Ammon's horn (tissue), 1 donor: Measurements from ENCODE around the gene CLDN14.

ENCODE experiments used
- DNase-seq: peaks from one replicate; pipeline ENCODE4 v3.0.0-alpha.2; 2016; ENCODE audit warnings: low spot score

Gene CLDN14

DNA sequence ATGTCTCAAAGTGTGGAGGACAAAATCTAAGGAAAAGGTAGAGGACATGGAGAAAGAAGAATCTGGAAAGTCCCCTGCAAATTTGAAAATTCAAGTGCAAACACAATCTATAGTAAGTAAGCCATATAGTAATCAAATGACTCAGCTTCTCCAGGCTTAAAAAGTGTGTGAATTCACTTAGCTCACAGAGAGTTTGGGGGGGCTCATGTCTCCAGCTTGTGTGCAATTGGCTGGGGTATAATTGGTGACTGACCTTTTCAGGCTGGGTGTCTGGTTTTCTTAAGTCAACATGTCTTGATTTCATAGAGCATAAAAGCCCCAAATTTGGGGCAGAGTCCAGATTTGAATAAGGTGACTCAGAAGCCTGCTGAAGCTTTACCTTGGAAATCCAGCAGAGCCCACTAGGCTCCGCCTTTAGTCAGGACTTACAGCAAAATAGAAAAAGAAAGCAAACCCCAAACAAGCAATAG lies 8.6 kb downstream of the CLDN14 start:
- no peak for DNase-seq

DNA sequence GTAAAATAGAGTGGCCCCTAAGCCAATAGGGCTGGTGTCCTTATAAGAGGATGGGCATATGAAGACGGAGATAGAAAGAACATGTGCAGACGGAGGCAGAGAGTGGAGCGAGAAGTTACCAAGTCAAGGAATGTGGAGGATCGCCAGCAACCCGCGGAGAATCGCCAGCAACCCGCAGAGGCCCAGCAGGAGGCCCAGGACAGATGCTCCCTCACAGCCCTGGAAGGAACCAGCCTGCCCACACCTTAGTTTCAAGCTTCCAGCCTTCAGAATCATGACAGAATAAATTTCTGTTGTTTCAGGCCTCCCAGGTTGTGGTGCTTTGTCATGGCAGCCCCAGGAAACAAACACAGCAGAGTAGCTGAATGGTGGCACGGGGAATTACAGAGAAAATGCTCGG lies 9.6 kb downstream of the CLDN14 start:
- no peak for DNase-seq

DNA sequence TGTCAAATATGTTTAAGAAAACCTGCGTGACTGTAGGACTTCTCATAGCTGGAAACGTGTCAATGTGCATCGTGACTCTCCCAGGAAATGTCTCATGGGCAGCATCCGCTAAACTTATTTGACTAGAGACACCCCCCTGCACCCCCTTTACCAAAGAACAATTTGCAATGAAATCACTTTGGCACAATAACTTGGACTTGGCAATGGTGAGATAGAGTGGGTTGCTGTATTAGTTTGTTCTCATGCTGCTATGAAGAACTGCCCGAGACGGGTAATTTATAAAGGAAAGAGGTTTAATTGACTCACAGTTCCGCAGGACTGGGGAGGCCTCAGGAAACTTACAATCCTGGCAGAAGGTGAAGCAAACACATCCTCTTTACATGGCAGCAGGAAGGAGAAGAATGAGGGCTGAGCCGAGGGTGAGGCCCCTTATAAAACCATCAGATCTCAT lies 13.8 kb downstream of the CLDN14 start:
- DNase-seq = no peak

DNA sequence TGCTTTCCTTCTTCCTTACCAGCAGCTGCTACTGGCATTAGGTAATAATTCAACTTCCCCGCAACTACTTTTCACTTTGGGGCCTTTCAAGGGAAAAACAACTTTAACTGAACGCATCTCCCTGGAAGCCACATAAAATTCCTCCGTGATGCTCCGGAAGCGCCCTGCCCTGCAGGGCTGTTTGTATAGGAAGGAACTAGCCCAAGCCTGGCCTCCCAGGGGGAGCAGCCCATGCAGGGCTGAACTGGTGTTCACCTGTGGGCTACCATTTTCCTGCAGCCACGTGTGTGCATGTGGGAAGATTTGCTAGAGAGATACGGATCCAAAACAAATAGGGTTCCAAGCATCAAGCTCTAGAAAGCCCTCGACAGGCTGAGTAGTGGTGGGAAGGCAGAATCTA lies 14.4 kb downstream of the CLDN14 start:
- DNase-seq = no peak

DNA sequence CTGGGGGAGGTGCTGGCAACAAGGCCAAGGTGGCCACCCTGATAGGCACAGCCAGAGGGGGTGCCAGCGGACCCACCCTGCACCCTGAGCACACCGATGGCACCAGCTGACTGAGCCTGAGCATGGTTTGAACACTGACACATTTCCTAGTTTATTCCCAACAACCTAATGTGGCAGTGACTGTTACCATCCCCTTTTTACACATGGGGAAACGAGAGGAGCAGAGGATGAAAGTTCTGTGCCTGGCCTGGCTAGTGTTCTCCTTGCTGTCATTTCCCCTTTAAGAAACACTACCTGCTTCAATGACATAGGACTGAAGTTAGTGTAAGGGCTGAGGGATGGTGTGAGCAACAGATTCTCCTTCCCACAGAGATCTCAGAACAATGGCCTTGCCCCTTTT lies 15.3 kb downstream of the CLDN14 start:
- DNase-seq = no peak

DNA sequence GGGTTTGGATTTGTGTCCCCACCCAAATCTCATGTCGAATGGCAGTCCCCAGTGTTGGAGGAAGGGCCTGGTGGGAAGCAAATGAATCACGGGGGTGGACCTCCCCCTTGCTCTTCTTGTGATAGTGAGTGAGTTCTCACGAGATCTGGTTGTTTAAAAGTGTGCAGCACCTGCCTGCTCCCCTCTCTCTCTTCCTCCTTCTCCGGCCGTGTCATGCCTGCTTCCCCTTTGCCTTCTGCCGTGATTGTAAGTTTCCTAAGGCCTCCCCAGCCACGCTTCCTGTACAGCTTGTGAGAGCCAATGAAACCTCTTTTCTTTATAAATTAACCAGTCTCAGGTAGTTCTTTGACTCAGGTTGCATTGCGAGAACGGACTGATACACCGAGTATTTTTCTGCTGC lies 15.9 kb downstream of the CLDN14 start:
- no peak for DNase-seq

DNA sequence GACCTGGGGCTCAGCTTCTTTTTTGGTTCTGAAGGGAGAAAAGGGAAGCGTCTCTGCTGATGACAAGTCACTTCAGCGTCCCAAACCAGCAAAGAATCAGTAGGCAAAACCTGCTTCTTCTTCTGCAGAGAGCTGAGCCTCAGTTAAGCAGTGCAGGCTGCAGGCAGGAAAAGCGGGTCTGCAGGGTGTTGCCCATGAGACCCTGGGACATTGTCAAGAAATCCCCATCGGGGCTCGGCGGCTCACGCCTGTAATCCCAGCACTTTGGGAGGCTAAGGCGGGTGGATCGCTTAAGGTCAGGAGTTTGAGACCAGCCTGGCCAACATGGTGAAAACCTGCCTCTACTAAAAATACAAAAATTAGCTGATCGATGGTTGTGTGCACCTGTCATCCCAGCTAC lies 16.7 kb downstream of the CLDN14 start:
- DNase-seq = no peak

DNA sequence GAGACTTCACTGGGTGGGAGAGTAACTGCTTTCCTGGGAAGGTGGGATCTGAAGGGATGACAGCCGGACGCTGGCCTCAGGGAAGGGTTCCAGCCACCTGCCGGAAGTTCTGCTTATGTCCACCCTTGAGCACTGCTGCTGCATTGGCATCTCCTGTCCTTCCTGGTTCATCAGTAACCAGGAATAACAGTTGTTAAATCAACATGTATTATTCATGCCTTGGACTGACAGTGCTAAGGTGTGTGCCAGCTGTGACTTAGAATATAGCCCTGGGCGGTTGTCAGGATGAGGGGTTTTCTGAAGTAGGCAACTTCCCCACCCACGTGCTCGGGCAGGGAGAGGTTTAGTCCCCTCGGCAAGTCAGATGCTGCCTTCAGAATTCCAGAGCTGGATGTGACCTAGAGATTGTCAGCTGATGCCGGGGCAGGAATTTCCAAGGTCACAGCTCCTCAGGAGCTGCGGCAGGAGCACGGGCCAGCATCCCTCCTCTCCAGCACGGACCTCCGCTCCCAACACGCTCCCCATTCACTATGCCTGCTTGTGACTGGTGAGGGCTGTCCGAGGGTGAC lies 17.9 kb downstream of the CLDN14 start:
- no peak for DNase-seq

DNA sequence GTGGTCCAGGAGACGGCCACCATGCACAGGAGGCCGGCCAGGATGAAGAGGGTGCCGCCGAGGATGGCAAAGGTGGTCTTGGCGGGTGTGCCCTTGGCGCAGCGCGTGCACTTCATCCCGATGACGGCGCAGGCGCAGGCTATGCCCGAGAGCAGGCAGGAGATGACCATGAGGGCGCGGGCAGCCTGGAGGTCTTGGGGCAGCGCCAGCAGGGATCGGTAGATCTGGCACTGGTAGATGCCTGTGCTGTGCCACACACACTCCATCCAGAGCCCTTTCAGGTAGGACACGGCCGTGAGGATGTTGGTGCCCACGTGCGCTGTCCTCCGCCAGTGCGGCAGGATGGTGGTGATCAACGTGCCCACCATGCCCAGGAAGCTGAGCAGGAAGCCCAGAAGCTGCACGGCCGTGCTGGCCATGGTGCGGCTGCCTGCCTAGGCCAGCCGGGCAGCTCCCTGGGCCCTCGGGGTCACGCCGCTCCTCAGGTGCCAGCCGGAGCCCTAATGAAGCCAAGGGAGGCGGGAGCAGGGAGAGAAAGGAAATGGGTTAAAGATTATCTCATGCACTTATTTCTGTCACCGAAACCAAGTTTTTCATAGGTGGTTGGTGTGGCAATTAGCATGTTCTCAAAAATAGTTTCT lies 18.5 kb downstream of the CLDN14 start:
- DNase-seq = no peak

DNA sequence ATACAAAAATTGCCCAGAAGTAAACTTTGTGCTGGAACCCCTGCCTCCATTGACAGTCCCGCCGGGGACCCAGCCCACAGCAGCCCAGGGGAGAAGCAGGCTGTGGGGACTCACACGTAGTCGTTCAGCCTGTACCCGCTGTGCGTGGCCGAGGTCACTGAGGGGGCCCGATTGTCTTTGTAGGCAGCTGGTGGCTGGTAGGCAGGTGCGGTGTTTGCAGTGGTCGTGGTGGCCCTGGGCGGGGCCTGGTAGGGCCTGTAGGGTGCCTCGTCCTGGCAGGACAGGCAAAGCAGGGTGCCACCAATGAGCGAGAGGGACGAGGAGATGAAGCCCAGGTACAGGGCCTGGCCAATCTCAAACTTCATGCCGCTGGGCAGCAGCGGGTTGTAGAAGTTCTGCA lies 19.1 kb downstream of the CLDN14 start:
- DNase-seq = no peak

DNA sequence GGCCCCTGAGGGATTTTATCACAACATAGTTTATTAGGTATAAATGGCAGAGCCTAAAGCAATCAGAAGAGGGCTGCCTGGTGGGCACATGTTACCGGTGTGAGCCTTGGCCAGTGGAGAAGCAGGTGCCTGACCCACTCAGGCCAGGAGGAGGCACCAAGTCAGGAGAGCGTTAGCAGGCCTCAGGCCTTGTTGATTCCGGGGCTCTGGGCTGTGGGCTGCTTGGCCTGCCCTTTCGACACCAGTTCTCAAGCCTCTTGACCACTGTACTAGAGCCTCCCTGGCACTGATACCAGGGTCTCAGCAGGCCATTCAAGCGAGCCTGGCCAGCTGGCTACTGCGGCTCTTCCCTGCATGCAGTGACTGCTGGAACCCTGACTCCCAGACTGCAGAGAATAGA lies 20.8 kb downstream of the CLDN14 start:
- no peak for DNase-seq

DNA sequence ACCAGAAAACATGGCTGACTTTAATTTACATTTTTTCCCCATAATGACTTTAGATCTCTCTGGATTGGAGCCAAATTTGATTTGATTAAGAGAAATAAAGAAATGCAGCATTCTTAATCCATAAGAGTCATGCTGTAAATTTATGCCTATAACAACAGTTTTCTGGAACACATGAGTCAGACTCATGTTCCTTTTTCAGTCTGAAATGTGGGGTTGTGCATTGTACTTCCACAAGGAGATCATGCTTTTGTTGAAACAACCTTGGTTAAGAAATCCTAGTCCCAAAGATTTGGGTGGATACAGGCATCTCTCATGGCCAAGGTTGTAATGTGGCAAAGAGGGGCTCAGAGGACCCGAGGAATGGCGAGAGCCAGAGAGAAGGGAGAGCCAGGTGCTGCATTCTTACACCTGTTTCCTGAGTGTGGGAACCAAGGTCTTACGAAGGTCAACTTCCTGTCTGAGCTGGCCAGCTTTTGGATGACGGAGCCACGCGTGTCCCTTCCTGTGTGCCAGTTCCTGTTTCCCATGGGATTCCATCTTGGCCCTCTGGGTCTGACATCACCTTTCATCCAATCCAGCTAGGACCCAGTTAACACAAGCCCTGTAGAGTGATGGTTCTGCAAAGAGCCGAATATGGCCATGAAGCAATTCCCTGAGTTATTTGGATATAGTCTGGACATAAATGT lies 23.1 kb downstream of the CLDN14 start:
- DNase-seq = no peak

DNA sequence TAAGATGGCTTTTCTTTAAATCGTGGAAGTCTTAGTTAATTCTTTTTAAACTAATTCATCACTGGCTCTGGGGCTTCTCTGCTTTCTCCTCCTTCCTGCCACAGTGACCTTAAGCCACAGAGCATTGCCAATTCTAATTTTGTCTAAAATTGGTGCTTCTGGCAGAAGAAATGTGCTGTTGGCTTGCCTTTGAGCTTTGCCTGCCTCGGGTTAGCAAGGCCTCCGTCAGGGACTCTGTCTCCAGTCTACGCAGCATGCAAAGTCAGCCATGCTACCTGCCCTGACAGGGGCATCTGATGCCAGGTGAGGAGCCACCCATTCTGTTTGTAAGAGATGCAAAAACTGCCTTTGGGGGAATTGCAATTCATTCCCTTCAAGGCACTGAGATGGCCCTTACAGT lies 25.2 kb downstream of the CLDN14 start:
- DNase-seq = no peak

DNA sequence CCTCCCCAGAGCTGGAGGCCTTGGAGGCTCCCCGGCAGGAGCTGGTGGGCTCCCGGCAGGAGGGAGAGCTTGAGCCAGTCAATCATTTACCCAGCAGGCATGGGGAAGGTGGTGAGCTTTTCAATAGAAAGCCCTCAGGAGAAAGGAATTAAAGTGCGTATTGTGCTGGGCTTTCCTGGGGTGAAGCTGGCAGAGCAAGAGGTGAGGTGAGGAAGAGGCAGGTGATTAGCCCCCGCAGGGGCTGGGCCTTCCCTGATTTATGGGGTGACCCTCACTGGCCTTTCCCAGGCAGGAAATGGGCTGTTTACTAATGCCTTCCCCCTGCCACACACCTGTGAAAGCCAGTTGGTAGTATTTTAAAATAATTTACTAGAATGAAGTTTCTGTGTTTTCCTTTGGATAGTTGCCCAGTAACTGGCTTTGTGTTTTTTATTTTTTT lies 25.8 kb downstream of the CLDN14 start:
- no peak for DNase-seq

DNA sequence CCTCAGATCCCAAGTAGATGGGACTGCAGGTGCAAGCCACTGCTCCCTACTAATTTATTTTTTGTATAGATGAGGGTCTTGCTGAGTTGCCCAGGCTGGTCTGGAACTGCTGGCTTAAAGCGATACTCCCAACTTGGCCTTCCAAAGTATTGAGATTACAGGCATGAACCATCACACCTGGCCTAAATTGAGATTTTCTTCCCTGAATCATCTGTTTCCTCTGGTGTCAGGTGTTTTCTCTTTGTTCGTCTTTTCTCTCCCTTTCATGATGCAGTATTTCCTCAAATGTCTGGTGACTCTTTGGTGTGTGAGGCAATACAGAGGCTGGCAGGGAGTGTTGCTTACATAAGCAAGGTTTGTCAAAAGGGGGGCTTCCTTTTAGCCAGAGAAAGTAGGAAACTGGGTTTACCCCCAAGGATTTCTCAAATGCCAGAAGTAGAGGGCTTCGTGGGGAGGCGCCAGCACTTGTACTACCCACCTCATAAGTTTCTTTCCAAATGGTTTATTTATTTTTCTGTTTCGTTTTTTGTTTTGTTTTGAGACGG lies 27.6 kb downstream of the CLDN14 start:
- no peak for DNase-seq

DNA sequence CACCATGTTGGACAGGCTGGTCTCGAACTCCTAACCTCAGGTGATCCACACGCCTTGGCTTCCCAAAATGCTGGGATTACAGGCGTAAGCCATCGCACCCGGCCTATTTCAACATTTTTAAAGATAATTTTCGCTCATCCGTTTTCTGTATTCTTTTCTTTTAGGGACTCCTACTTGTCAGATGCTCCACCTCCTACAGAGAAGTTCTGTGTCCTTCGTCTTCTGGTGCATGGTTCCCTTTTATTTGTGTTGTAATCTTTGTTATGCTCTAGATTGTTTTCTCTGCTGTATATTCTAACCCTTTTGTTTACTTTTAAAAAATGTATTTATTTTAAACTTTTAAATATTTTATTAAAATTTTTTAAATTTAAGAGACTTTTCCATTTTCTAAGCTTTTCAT lies 28.4 kb downstream of the CLDN14 start:
- no peak for DNase-seq

DNA sequence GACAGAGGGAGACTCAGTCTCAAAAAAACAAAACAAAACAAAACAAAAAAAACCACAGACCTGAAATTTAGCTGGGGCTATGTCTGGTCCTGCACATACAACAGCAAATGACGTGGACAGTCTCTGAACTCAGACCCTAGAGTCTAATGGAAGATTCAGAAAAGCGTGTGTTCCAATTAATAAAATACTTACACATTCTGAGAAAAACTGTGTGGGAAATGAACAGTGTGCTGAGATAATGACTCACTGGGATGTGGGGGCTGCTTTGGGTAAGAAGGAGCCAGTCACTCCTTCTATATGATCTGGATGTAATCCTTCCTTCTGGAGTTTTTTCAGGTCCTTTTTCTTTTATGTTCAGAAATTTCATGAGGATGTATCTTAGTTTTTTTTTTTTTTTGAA lies 29.4 kb downstream of the CLDN14 start:
- no peak for DNase-seq

DNA sequence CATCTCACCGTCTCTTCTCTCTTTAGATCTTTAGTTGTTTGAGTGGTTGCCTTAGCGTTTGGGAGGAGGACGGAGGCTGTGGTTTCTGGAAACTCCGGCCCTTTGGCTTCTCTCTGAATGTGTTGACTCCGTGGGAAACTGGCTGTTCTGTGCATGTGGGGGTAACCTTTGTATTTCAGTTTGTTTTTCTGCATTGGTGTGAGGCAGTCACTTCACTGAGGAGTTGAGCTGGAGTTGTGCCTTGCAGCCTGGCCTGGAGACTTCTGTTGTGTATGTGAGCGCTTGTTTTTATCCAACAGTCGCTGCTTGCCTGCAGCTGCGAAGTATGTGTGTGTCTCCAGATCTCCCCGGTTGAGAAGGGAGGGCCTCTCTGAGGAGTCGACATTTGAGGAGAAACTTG lies 33.6 kb downstream of the CLDN14 start:
- no peak for DNase-seq

DNA sequence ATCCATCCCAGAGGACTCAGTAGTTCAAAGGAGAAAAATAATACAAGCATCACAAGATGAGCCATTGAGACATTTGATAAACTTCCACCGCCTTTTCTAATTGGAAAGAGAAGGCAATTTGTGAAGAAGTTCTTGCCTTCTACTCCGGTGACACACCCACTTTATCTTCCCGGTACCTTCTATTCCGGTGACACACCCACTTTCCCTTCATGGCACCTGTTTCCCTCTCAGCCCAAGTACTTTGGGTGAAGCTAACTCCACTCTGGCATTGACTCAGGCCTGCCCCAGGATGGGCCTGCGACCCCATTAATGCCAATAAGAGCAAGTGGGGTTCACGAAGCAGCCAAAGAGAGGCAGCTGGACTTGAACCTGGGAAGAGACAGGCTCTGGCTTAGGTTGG lies 38.2 kb downstream of the CLDN14 start:
- no peak for DNase-seq

DNA sequence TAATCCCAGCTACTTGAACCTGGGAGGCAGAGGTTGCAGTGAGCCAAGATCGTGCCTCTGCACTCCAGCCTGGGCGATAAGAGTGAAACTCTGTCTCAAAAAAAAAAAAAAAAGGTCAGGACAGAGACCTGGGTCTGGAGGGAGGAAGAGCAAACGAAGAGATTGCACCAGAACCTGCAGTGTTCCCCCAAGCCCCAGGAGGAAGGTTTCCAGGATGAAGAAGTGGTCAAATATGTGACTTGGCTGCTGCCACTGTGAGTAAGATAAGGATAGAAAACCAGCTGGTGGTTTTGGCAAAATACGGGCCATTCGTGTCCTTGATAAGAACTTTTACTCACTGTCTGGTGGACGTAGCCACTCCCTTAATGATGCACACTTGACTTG lies 42.2 kb downstream of the CLDN14 start:
- DNase-seq = no peak

DNA sequence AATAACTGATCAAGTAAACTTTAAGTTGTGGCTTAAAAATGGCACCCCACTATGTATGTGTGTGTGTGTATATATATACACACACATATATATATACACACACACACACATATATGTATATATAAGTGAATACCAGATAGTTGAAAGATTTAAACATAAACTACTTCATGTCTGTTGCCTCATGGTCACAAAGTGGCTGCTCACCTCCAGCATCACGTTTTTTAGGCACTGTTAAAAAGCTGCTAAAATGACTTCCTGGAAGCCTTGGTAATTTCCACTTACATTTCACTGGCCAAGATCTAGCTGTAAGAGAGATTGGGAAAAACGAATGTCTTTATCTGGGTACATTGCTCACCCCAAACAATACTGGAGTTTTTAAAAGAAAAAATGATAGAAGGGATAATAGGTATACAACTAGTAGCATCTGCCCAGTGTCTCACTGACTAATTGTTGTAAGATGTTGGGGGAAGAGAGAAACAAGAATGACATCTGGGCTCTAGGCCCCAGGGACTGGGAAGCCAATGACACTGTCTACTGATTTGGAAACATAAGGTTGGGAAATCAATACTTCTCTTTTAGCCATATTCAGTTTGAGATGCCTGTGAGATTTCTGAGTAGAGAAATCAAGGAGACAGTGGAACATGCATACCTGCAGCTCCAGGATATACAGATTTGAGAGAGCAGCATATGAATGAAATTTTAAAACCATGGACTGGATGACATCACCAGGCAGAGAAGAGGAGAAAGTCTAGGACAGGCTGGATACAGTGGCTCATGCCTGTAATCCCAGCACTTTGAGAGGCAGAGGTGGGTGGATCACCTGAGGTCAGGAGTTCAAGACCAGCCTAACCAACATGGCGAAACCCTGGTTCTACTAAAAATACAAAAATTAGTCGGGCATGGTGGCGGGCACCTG lies 42.8 kb downstream of the CLDN14 start:
- no peak for DNase-seq

DNA sequence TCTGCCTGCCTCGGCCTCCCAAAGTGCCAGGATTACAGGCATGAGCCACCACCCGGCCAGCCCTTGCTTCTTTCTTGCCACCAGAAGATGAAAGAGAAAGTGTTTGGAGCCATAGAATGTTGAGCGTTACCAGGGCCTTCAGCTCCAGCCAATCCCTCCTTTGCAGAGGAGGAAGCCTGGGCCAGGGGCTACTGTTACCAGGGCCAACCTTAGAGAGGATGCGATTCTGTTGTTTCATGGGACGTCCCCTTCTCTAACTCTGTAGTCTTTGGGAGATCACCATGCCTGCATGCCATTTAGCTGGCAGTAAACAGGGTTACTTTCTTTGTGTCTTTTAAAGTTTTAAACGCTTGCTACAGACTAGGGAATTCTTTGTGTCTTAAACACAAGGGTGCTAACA lies 45.8 kb downstream of the CLDN14 start:
- no peak for DNase-seq
